Colonic mucosa (tissue), 4 donors: ENCODE results near the gene PDE4D. TPM values are rescaled to one million over a fixed set of nuclear protein-coding genes. Genes with fewer than 3 reads are reported as not detected.

ENCODE experiments used
- DNase-seq: peaks from one replicate; pipeline ENCODE4 v3.0.0-alpha.2; 2020
- H3K27ac ChIP-seq: fragments of 200-600 bp; one replicate; pipeline ENCODE4 v1.8.0; 2021
- H3K27me3 ChIP-seq: fragments of 200-600 bp; one replicate; pipeline ENCODE4 v1.8.0; 2021
- H3K36me3 ChIP-seq: fragments of 200-600 bp; one replicate; pipeline ENCODE4 v1.8.0; 2021
- H3K4me1 ChIP-seq: fragments of 200-600 bp; one replicate; pipeline ENCODE4 v1.8.0; 2021; ENCODE audit warnings: mild to moderate bottlenecking
- H3K4me3 ChIP-seq: fragments of 200-600 bp; one replicate; pipeline ENCODE4 v1.8.0; 2021
- H3K9ac ChIP-seq, 2 donors: one replicate each; pipeline ENCODE4 v1.7.0; 2013; ENCODE audit warnings: control low read depth in 2 of 2, low read depth in 2 of 2, low read length in 2 of 2
- H3K9me3 ChIP-seq: fragments of 200-600 bp; one replicate; pipeline ENCODE4 v1.8.0; 2021
- CTCF ChIP-seq: fragments of 200-600 bp; IDR thresholded peaks from one replicate; pipeline ENCODE4 v1.8.0; 2022; ENCODE audit warnings: antibody characterized with exemption, mild to moderate bottlenecking
- intact Hi-C: fragments of 100-400 bp; cut with DNase I; formaldehyde crosslinking; loops from one replicate; pipeline ENCODE4 v1.14.1; 2022
- total RNA-seq, 2 donors: library from RNA; stranded (reverse); fragmentation: NEBNext Ultra II Directional in 1 of 2; extraction: Animal tissue kit (Norgen Biotek cat#: 25700) in 1 of 2; gene quantifications; one replicate each; pipeline ENCODE4 v1.2.1, GENCODE V29; 2021
- donor health status: healthy.
- donor health status: DM: no; HTN: no; CAD: no.
- donor health status: DM: no; HTN: no; CAD: no.

PDE4D gene
- total RNA-seq, 2 donors from 2014 or later = 23.1 to 53.7 TPM

DNA sequence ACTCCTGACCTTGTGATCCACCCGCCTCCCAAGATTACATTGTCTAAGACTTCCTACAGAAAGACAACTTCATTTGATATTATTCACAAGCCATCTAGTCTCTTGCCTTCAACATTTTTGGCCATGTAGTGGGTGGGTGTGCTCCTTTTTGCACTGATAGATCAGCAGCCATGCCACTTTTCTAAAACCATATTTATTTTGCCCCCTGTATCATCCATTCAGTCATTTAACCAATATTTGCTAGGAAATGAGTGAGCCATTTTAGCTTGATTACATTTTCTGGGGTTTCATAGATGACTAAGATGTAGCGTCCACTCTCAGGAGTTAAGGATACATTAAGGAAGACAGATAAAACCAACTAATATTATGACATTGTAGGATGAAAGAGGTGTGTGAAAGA, 755.0 kb downstream of the PDE4D start:
- H3K9me3 ChIP-seq = no peaks in the 10 kb centered on the region
- no peak overlapping the region for H3K27ac ChIP-seq
- no peak overlapping the region for H3K4me3 ChIP-seq
- no peaks in the 10 kb centered on the region for H3K27me3 ChIP-seq
- H3K36me3 ChIP-seq = no peaks in the 10 kb centered on the region
- H3K9ac ChIP-seq = no peak overlapping the region
- no peak for DNase-seq
- no peak for TF ChIP-seq CTCF
- intact Hi-C loops = no loop called here
- H3K4me1 ChIP-seq = no peaks in the 10 kb centered on the region

DNA sequence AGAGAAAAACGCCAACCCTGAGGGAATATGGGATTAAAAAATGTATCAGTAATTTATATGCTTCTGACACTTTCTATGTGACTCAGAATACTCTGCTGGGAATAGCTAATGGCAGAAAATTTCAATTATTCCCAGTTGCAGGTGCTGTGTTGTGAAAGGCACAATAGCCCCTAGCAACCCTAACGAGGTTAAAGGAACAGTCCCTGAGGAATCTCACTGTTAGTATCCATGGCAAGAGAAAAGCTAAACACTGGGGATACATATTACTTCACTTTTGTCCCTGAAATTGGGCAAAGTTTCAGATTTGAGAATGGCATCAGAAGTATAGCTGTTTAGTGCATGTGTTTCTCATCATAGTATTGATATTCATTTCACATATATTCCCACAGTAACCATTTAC, 755.7 kb downstream of the PDE4D start:
- no peak for DNase-seq
- Histone ChIP-seq H3K4me3 (no peak overlapping the region), H3K36me3 (no peaks in the 10 kb centered on the region), H3K4me1 (no peaks in the 10 kb centered on the region), H3K27me3 (no peaks in the 10 kb centered on the region), H3K9ac (no peak overlapping the region), H3K9me3 (no peaks in the 10 kb centered on the region), H3K27ac (no peak overlapping the region)
- no peak for TF ChIP-seq CTCF
- intact Hi-C loops = no loop called here

DNA sequence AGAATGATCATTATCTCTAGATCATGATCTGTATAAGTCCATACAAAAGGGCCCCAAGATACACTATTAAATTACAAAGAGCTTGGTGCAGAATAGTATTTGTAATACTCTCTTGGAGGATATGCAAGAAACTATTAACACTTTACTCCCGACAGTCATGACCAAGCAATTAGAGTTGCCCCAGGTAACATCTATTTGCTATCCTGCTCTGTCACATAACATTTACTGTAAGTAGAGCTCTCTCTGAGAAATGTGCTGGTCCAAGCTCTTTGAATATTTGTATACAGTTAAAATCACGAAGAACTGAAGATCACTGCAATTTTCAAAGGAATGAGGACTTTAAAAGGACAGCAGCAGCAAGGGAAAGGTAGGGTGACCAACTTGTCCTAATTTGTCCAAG, 757.0 kb downstream of the PDE4D start:
- no peaks in the 10 kb centered on the region for H3K9me3 ChIP-seq
- H3K27ac ChIP-seq = no peak overlapping the region
- intact Hi-C loops = no loop called here
- H3K36me3 ChIP-seq = no peaks in the 10 kb centered on the region
- no peak for TF ChIP-seq CTCF
- no peaks in the 10 kb centered on the region for H3K4me1 ChIP-seq
- no peaks in the 10 kb centered on the region for H3K27me3 ChIP-seq
- DNase-seq = no peak
- H3K4me3 ChIP-seq = no peak overlapping the region
- no peak overlapping the region for H3K9ac ChIP-seq

GRCh38 chr5:59134471-59135163, 758.9 kb downstream of the PDE4D start:
- Histone ChIP-seq H3K27ac (no peak overlapping the region), H3K9ac (no peak overlapping the region), H3K36me3 (no peaks in the 10 kb centered on the region), H3K4me1 (no peaks in the 10 kb centered on the region), H3K27me3 (no peaks in the 10 kb centered on the region), H3K9me3 (no peaks in the 10 kb centered on the region), H3K4me3 (no peak overlapping the region)
- no peak for TF ChIP-seq CTCF
- no peak for DNase-seq
- intact Hi-C loops = no loop called here

DNA sequence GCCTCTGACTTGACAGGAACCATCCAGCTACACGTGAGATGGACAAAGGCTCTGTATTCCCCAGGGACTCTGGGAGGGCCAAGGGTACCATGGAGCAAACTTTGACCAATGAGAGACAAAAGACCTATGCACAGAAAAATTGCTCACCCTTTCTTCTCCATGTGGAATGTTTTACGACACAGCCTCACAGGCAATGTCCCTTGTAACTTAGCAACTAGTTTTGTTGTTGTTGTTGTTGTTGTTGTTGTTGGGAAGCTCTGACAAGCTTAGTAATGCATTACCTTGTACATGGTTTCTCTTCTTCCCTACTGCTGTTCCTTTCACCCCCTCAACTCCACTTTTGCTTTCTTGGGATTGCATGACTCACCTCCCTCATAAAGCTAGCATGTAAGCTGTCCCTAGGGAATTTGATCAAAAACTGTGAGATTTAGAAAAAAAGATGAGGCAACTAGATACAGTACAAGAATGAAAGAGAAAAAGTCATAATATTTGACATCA, 759.7 kb downstream of the PDE4D start:
- intact Hi-C loops = no loop called here
- no peak for DNase-seq

More for the DNA sequence above, 759.7 kb downstream of the PDE4D start:
- Histone ChIP-seq H3K9ac (no peak overlapping the region), H3K9me3 (no peaks in the 10 kb centered on the region), H3K27me3 (no peaks in the 10 kb centered on the region), H3K4me1 (no peaks in the 10 kb centered on the region), H3K36me3 (no peaks in the 10 kb centered on the region), H3K4me3 (no peak overlapping the region), H3K27ac (no peak overlapping the region)
- TF ChIP-seq CTCF = no peak
